GM13976 (cell line): ENCODE data around the gene SNPH.

Experiments
- DNase-seq: peaks from one replicate; pipeline ENCODE4 v3.0.0; 2012; ENCODE audit warnings: low spot score
- in situ Hi-C: fragments of 300-500 bp; cut with MboI; formaldehyde crosslinking; loops from one replicate; pipeline ENCODE4 v1.12.0; 2022; ENCODE audit warnings: low sequenced_read_pairs, mixed read lengths, inconsistent platforms; ENCODE audit not compliant: unreplicated experiment
- TF ChIP-seq, protein P1 (sequence below): IDR thresholded peaks from 2 replicates; pipeline ENCODE4 v1.5.1; 2012; ENCODE audit warnings: borderline replicate concordance, mild to moderate bottlenecking; ENCODE audit not compliant: insufficient read depth; ENCODE audit errors: extremely low read depth, missing control alignments, control extremely low read depth

Gene SNPH

DNA sequence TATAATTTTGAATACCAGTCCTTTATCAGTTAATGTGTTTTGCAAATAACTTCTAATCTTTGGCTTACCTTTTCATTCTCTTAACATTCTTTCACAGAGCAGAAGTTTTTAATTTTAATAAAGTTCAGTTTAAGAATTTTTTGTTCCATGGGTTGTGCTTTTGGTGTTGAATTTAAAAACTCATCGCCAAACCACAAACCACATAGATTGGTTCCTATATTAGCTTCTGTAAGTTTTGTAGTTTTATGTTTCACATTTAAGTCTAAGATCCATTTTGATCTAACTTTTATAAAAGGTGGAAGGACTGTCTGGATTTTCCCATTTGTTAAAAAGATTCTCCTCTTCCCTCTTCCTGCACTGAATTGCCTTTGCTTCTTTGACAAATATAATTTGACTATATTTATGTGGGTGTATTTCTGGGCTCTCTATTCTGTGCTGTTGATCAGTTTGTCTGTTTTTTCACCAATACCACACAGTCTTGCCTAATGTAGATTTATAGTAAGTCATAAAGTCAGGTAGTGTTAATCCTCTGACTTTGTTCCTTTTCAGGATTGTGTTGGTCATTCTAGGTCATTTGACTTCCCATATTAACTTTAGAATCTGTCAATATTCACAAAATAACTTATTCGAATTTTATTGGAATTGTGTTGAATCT is 80.3 kb downstream of the SNPH start:
- TF ChIP-seq, protein P1, sequence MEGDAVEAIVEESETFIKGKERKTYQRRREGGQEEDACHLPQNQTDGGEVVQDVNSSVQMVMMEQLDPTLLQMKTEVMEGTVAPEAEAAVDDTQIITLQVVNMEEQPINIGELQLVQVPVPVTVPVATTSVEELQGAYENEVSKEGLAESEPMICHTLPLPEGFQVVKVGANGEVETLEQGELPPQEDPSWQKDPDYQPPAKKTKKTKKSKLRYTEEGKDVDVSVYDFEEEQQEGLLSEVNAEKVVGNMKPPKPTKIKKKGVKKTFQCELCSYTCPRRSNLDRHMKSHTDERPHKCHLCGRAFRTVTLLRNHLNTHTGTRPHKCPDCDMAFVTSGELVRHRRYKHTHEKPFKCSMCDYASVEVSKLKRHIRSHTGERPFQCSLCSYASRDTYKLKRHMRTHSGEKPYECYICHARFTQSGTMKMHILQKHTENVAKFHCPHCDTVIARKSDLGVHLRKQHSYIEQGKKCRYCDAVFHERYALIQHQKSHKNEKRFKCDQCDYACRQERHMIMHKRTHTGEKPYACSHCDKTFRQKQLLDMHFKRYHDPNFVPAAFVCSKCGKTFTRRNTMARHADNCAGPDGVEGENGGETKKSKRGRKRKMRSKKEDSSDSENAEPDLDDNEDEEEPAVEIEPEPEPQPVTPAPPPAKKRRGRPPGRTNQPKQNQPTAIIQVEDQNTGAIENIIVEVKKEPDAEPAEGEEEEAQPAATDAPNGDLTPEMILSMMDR, result no peak
- DNase-seq, result no peak
- in situ Hi-C loops, result no loop called here

GRCh38 chr20:1353956-1354355 is 87.9 kb downstream of the SNPH start:
- in situ Hi-C loops, result no loop called here
- no peak for DNase-seq
- TF ChIP-seq, protein P1, result no peak

DNA sequence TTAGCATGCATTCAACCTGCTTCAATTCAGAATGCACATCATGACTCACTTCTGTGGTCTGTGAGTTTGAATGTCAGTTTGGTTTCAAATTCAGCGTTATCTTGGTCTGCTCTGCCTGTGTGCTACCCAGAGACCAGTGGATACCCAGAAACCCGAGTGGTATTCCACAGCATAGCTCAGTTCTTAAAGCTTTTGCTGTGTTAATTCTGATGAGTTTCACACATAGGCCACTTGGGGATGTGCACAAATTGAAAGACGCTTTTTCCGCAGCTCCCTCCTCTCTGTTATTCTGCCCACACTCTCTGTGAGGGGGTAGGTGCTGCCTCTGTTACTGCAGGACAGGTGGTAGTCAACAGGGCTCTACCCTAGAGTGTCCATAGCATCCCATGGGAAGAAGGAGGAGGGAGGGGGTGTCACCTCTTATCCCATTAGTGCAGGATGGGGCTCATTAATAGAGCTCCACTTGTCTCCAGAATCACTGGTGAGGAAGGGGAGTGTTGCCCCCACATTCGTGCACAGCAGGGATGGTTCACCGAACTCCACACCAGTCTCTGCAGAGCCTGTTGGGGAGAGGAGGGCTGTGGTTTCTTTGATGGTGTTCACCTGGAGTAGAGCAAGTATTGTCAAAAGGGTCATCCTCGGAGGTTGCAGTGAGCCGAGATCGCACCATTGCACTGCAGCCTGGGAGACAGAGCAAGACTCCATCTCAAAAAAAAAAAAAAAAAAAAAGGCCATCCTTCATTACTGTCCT is 92.0 kb downstream of the SNPH start:
- DNase-seq, result no peak
- in situ Hi-C loops, result no loop called here
- TF ChIP-seq, protein P1, result no peak
